IMR-90 (cell line): Measurements from ENCODE around the gene ICAM1. TPM values are rescaled to one million over a fixed set of nuclear protein-coding genes. Genes with fewer than 3 reads are reported as not detected.

Source experiments
- ATAC-seq: fragments of 200-7000 bp; cut with Tn5 transposase; 2 replicates; pipeline ENCODE4 v1.9.1; 2020; ENCODE audit warnings: low read depth, mild to moderate bottlenecking, moderate library complexity
- BruUV-seq: library from RNA; stranded (reverse); fragments of 400-500 nt; replicated peaks from 2 replicates; lab custom pipeline; 2021; lab: Mats Ljungman, UMichigan
- CTCF ChIA-PET: fragments of 300-600 bp; formaldehyde crosslinking; extraction: SDS; loops from one replicate; lab custom pipeline; 2021; ENCODE audit warnings: antibody characterized with exemption; lab: Yijun Ruan, JAX
- POLR2A ChIA-PET: fragments of 300-600 bp; sonication (Branson Sonifier 250); formaldehyde crosslinking; loops from one replicate; lab custom pipeline; 2022; ENCODE audit warnings: antibody characterized with exemption; ENCODE audit not compliant: unreplicated experiment; lab: Charles Lee
- DNase-seq: peaks from one replicate; pipeline ENCODE4 v3.0.0; 2013
- H2AFZ ChIP-seq: replicated peaks from 2 replicates; pipeline ENCODE3; 2013; ENCODE audit warnings: low read length, mild to moderate bottlenecking; ENCODE audit not compliant: poor library complexity
- H2AK5ac ChIP-seq: 2 replicates; pipeline ENCODE4 v1.6.1; 2013; ENCODE audit warnings: low read depth, low read length, inconsistent platforms
- H2AK9ac ChIP-seq: replicated peaks from 2 replicates; pipeline ENCODE3; 2013; ENCODE audit warnings: mild to moderate bottlenecking, low read depth, low read length, moderate library complexity; ENCODE audit not compliant: poor library complexity
- H2BK120ac ChIP-seq: 2 replicates; pipeline ENCODE4 v1.6.1; 2013; ENCODE audit warnings: low read depth, low read length, inconsistent platforms
- H2BK15ac ChIP-seq: 3 replicates; pipeline ENCODE4 v1.6.1; 2013; ENCODE audit warnings: low read depth, low read length, inconsistent platforms
- H2BK20ac ChIP-seq: 2 replicates; pipeline ENCODE4 v1.6.1; 2013; ENCODE audit warnings: low read depth, mild to moderate bottlenecking, inconsistent platforms, low read length, moderate library complexity
- H2BK5ac ChIP-seq: 2 replicates; pipeline ENCODE4 v1.6.1; 2013; ENCODE audit warnings: mild to moderate bottlenecking, low read depth, low read length, inconsistent platforms; ENCODE audit not compliant: poor library complexity, severe bottlenecking
- H3K14ac ChIP-seq: replicated peaks from 2 replicates; pipeline ENCODE4 v1.6.1; 2013; ENCODE audit warnings: low read depth, low read length, inconsistent platforms
- H3K18ac ChIP-seq: 2 replicates; pipeline ENCODE4 v1.6.1; 2013; ENCODE audit warnings: low read depth, low read length, control low read depth
- H3K23ac ChIP-seq: 2 replicates; pipeline ENCODE4 v1.6.1; 2013; ENCODE audit warnings: low read depth, low read length, inconsistent platforms
- H3K27ac ChIP-seq: 2 replicates; pipeline ENCODE4 v1.5.1; 2013; ENCODE audit warnings: mild to moderate bottlenecking, control low read depth, low read length; ENCODE audit not compliant: insufficient read depth
- H3K27me3 ChIP-seq: 2 replicates; pipeline ENCODE4 v1.6.1; 2013; ENCODE audit warnings: low read length; ENCODE audit not compliant: control insufficient read depth, insufficient read depth
- H3K36me3 ChIP-seq: 2 replicates; pipeline ENCODE4 v1.6.1; 2013; ENCODE audit warnings: low read length, mixed read lengths; ENCODE audit not compliant: control insufficient read depth, insufficient read depth
- H3K4ac ChIP-seq: 2 replicates; pipeline ENCODE4 v1.6.1; 2013; ENCODE audit warnings: low read depth, low read length, inconsistent platforms
- H3K4me1 ChIP-seq: 2 replicates; pipeline ENCODE4 v1.6.1; 2013; ENCODE audit warnings: low read length, mixed read lengths; ENCODE audit not compliant: control insufficient read depth, insufficient read depth
- H3K4me2 ChIP-seq: 2 replicates; pipeline ENCODE4 v1.6.1; 2013; ENCODE audit warnings: low read depth, mild to moderate bottlenecking, control low read depth, low read length, moderate library complexity
- H3K4me3 ChIP-seq: 2 replicates; pipeline ENCODE4 v1.5.1; 2013; ENCODE audit warnings: low read depth, mild to moderate bottlenecking, control low read depth, low read length, moderate library complexity; ENCODE audit not compliant: insufficient read depth
- H3K56ac ChIP-seq: 2 replicates; pipeline ENCODE4 v1.6.1; 2013; ENCODE audit warnings: low read length, inconsistent platforms; ENCODE audit not compliant: insufficient read depth; ENCODE audit errors: extremely low read depth
- H3K79me1 ChIP-seq, 2 experiments: 2 replicates each; pipeline ENCODE4 v1.6.1; 2013; ENCODE audit warnings: low read length in 2 of 2, inconsistent platforms in 1 of 2, low read depth in 1 of 2
- H3K9ac ChIP-seq: 2 replicates; pipeline ENCODE4 v1.6.1; 2013; ENCODE audit warnings: low read depth, low read length, control low read depth
- H3K9me1 ChIP-seq: 2 replicates; pipeline ENCODE4 v1.6.1; 2013; ENCODE audit warnings: low read length, inconsistent platforms; ENCODE audit not compliant: insufficient read depth
- H3K9me3 ChIP-seq: 2 replicates; pipeline ENCODE4 v1.6.1; 2013; ENCODE audit warnings: low read length; ENCODE audit not compliant: control insufficient read depth, insufficient read depth
- H4K20me1 ChIP-seq: 2 replicates; pipeline ENCODE4 v1.6.1; 2013; ENCODE audit warnings: low read length, inconsistent platforms; ENCODE audit not compliant: insufficient read depth
- H4K5ac ChIP-seq: 2 replicates; pipeline ENCODE4 v1.6.1; 2013; ENCODE audit warnings: mild to moderate bottlenecking, low read depth, low read length, control low read depth
- H4K8ac ChIP-seq, 2 experiments: 2 replicates each; pipeline ENCODE4 v1.6.1; 2013; ENCODE audit warnings: low read depth in 2 of 2, low read length in 2 of 2, control low read depth in 1 of 2, inconsistent platforms in 1 of 2
- H4K91ac ChIP-seq: 2 replicates; pipeline ENCODE4 v1.6.1; 2013; ENCODE audit warnings: low read depth, low read length, inconsistent platforms; ENCODE audit not compliant: insufficient read depth
- BHLHE40 ChIP-seq: fragments of 150-350 bp; IDR thresholded peaks from 2 replicates; pipeline ENCODE4 v1.6.1; 2016; ENCODE audit warnings: mild to moderate bottlenecking, low read depth, low read length
- FOS ChIP-seq: fragments of 150-350 bp; IDR thresholded peaks from 2 replicates; pipeline ENCODE4 v1.6.1; 2016; ENCODE audit warnings: low read depth, low read length
- MAFK ChIP-seq: IDR thresholded peaks from 2 replicates; pipeline ENCODE4 v1.6.1; 2012; ENCODE audit warnings: low read depth, low read length, improper control_type of control experiment
- MAZ ChIP-seq: IDR thresholded peaks from 2 replicates; pipeline ENCODE4 v1.6.1; 2012; ENCODE audit warnings: low read depth, mild to moderate bottlenecking, low read length, improper control_type of control experiment, moderate library complexity, borderline replicate concordance
- MXI1 ChIP-seq: IDR thresholded peaks from 2 replicates; pipeline ENCODE4 v1.6.1; 2012; ENCODE audit warnings: low read depth, mild to moderate bottlenecking, low read length, moderate library complexity, borderline replicate concordance
- POLR2A ChIP-seq: IDR thresholded peaks from 2 replicates; pipeline ENCODE4 v1.6.1; 2012; ENCODE audit warnings: mild to moderate bottlenecking, low read depth, low read length
- RAD21 ChIP-seq: IDR thresholded peaks from 2 replicates; pipeline ENCODE4 v1.6.1; 2012; ENCODE audit warnings: low read length, improper control_type of control experiment
- RCOR1 ChIP-seq: IDR thresholded peaks from 2 replicates; pipeline ENCODE4 v1.6.1; 2012; ENCODE audit warnings: mild to moderate bottlenecking, low read length, improper control_type of control experiment; ENCODE audit not compliant: insufficient replicate concordance
- WGBS, 2 experiments: methylation state at CpG; one replicate each; pipeline versions ENCODE4 v1.1.5 to v1.1.7; 2013; ENCODE audit warnings: missing lambda C conversion rate in 2 of 2; ENCODE audit not compliant: insufficient read length in 1 of 2; ENCODE audit errors: extremely low coverage in 2 of 2; 5-methylcytosine and 5-hydroxymethylcytosine counted together
- dilution Hi-C: fragments of 300-500 bp; cut with HindIII; formaldehyde crosslinking; loops from one replicate; pipeline ENCODE4 v1.14.3; 2018; ENCODE audit warnings: low sequenced_read_pairs; ENCODE audit not compliant: unreplicated experiment
- in situ Hi-C: fragments of 300-500 bp; cut with MboI; formaldehyde crosslinking; loops from 3 replicates; pipeline ENCODE4 v1.14.3; 2019; ENCODE audit warnings: low sequenced_read_pairs, inconsistent platforms, mixed read lengths
- intact Hi-C: fragments of 100-400 bp; cut with micrococcal nuclease; formaldehyde crosslinking; loops from 2 replicates; pipeline ENCODE4 v1.10.0; 2022
- polyA plus RNA-seq, 3 experiments: library from polyadenylated mRNA; depleted of rRNA; stranded (reverse); fragments of >200 nt; gene quantifications; 2 replicates each; pipeline ENCODE4 v1.2.3, GENCODE V29; 2012; ENCODE audit warnings: low replicate concordance in 1 of 3
- total RNA-seq: library from RNA; depleted of rRNA; stranded (reverse); fragments of >200 nt; gene quantifications from 2 replicates; pipeline ENCODE4 v1.2.3, GENCODE V29; 2012

The ICAM1 gene
- total and polyA plus RNA-seq, 2 of the 4 experiments (the other 2 are of a cell fraction), result 10.6 to 19.1 TPM

DNA sequence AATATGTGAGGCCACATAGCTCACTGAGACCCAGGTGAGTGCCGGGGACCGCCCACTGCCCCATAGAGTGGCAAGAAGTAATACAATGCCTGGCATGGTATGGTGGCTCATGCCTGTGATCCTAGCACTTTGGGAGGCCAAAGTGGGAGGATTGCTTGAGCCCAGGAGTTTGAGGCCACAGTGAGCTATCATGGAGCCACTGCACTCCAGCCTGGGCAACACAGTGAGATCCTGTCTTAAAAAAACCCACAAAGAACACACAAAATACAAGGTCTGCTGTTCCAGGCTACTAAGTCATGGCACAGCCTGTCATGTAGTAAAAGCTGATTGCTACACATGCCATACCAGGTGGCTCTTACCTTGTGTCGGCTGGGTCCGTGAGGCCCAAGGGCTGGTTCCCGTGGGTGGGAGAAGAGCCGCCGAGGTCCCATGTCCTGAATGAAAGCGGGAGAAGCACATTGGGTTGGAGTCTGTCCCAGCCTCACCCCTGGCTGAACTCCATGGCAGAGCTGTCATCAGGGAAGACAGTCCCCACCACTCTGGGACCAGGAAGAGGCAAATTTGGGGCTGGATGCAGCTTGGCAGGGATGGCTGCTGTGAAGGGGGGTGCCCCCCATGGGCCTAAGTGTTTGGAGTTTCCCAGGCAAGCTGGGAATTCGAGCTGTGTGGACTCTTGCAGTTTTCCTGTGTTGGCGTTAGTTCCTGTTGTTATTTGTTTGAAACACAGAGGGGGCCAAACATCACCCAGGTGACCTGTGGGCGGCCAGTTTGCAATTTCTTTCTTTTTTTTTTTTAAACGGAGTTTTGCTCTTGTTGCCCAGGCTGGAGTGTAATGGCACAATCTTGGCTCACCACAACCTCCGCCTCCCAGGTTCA, 48.1 kb downstream of the ICAM1 start (continued):
- TF ChIP-seq MAZ, result no peak

DNA sequence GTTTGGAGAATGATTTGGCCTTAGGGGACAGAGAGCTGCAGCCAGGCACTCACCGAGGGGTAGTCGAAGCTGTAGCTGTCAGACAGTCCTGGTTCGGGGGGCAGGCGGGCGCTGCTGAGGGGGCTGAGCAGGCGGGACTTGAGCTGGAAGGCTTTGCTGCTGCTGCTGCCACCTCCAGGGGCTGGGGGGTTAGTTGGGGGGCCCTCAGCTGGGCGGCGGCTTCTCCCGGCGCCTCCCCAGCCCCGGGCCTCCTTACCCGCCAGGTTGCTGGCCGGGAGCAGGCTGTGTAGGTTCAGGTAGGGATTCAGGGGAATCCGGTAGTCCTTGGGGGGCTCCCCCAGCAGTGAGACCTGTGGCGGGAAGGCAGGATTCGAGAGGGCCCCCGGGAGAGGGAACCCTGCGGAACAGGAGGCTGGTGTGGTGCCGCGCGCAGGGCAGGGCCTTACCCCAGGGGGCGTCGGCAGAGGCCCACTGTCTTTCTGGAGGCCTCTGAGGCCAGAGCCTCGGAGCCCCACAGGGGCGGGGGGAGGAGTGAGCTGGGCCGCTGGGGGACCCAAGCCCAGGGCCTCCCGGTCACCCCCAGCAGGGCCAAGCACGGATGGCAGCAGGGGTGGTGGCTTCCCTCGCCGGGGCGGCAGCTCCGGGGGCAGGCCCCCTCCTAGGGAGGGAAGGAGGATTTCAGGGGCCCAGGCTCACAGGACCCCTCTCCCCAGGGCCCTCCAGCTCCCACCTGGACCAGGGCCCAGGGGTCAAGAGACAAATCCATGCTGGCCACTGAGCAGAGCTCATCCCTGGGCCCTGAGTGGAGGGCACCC, 49.9 kb downstream of the ICAM1 start:
- no TSS peak for BruUV-seq
- H4K5ac ChIP-seq, result no peak overlapping the region

More for the DNA sequence above, 49.9 kb downstream of the ICAM1 start:
- H3K4me2 ChIP-seq, result no peak overlapping the region
- no peak overlapping the region for H2BK5ac ChIP-seq
- H4K91ac ChIP-seq, result no peak overlapping the region
- no peaks in the 10 kb centered on the region for H3K4me1 ChIP-seq
- H3K56ac ChIP-seq, result no peak overlapping the region
- dilution Hi-C loops, result no loop called here
- no peak overlapping the region for H2AK9ac ChIP-seq
- no peak overlapping the region for H2AK5ac ChIP-seq
- H3K23ac ChIP-seq, result no peak overlapping the region
- no peaks in the 10 kb centered on the region for H3K9me1 ChIP-seq
- peaks cover 66% of the 10 kb centered on the region for H3K36me3 ChIP-seq
- WGBS, 2 experiments, result 100% methylated on average over 8 of the region's 32 CpGs; no CpG with 5 or more reads in 1 of the 2 experiments
- no peak overlapping the region for H4K8ac ChIP-seq
- H3K79me1 ChIP-seq, result peaks cover 8 to 10% of the 10 kb centered on the region in 2 experiments; a peak in 3 of 4 replicates
- H3K4me3 ChIP-seq, result no peak overlapping the region
- in situ Hi-C loops, result no loop called here
- TF ChIP-seq RCOR1 (no peak), RAD21 (no peak), BHLHE40 (no peak), POLR2A (no peak), MAFK (no peak), MXI1 (no peak), FOS (no peak)
- no peak overlapping the region for H2AFZ ChIP-seq
- no peak overlapping the region for H2BK20ac ChIP-seq
- H2BK15ac ChIP-seq, result no peak overlapping the region
- H4K20me1 ChIP-seq, result peaks cover 9% of the 10 kb centered on the region; the same call in 1 of the 2 replicates
- no peak overlapping the region for H3K18ac ChIP-seq
- POLR2A ChIA-PET, result interaction anchor here (0.6 kb wide), 1 partner anchor 1765 kb away, joined by 20 read pairs; no protein-coding TSS in a partner anchor
- no peak overlapping the region for H2BK120ac ChIP-seq
- no peak for ATAC-seq
- no peaks in the 10 kb centered on the region for H3K27me3 ChIP-seq
- intact Hi-C loops, result no loop called here
- H3K9ac ChIP-seq, result no peak overlapping the region
- no peak overlapping the region for H3K14ac ChIP-seq
- H3K9me3 ChIP-seq, result no peaks in the 10 kb centered on the region
- no peak overlapping the region for H3K27ac ChIP-seq
- CTCF ChIA-PET, result no interaction called here
- DNase-seq, result no peak
- no peak overlapping the region for H3K4ac ChIP-seq
